GM18505 (cell line): ENCODE measurements around the gene CPD.

Experiments
- ATAC-seq: cut with Tn5 transposase; IDR thresholded peaks from one replicate; pipeline ENCODE4 v1.9.1; 2021; ENCODE audit not compliant: unreplicated experiment
- POLR2A ChIP-seq: IDR thresholded peaks from 4 replicates; pipeline ENCODE4 v1.6.1; 2011; ENCODE audit warnings: borderline replicate concordance; ENCODE audit not compliant: insufficient read depth, insufficient read length; ENCODE audit errors: extremely low read depth

Gene CPD

DNA sequence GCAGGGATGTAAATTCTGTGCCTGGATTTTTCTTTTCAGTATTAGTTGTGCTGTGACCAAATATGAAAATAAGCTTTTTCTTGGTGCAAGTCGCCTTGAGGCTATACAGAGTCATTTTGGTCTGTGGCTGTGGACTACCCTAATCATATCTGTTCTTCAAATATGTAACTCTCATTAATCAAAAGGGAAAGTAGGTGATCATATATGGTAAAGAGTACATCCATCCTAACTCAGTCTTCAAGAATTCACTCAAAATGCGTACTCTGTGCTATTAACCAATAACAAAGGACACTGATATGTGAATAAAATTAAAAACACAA, 2.6 kb downstream of the CPD start:
- ATAC-seq = no peak
- no peak for TF ChIP-seq POLR2A

GRCh38 chr17:30382345-30382744, 3.6 kb downstream of the CPD start:
- no peak for TF ChIP-seq POLR2A
- ATAC-seq = no peak

DNA sequence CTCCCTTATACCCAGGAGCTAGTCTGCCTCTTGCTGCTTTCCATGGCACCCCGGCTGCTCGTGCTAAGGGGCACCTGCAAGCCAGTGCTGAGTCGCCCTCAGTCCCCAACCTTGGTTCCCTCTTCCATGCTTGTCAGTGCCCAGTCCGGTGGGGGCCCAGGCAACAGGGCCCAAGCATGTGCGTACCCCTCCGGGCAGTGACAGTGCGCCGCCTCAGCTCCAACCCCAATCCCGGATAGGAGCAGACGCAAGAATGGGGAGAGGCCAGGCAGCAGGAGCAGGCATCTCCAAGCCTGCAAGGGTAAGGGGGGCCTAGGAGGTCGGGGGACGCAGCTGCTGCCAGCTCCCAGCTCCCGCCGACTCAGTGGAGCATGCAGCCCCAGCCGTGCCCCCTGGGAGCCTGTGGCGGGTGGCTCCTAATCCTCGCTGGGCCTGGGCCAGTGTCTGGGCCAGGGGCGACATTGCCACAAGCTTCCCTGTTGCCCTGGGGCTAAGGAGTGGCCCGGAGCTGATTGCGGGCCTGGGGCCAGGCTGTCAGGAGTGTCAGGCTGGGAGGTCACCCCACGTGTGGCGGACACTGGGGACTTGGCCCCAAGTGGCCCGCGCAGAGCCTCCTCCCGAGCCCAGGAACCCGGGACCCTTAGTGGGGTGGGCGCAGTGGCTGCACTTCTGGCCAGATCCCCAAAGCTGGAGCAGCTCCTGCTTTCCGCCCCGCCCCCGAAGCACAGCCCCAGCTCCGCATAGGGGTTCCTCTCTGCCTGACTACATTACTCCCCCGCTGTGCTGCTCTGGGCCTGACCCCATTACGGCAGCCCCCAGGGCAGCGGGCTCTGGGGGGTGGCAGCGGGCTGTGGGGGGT, 9.8 kb downstream of the CPD start:
- no peak for TF ChIP-seq POLR2A
- no peak for ATAC-seq

- ATAC-seq = no peak
- TF ChIP-seq POLR2A = no peak
Observed at GRCh38 chr17:30389756-30390300, 11.1 kb downstream of the CPD start.

DNA sequence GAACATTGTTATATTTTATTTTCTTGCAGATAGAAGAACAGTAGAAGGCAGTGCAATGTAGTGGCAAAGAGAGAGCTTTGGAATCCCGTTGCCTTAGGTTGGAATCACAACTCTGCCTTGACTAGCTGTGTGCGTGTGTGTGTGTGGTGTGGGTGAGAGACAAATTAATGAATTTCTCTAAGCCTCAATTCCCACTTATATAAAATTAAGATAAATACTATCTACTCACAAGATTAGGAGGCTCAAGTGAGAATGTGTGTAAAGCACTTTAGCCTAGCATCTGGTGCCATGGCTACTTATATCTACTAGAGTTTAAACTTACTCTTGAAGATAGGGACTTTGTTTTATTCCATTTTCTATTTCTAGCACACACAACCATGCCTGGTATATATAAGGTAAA, 12.8 kb downstream of the CPD start:
- ATAC-seq = no peak

GRCh38 chr17:30393491-30393890, 14.8 kb downstream of the CPD start:
- TF ChIP-seq POLR2A = no peak
- no peak for ATAC-seq

More for the DNA sequence above, 12.8 kb downstream of the CPD start:
- TF ChIP-seq POLR2A = no peak

- ATAC-seq = no peak
- TF ChIP-seq POLR2A = no peak
Observed at GRCh38 chr17:30393911-30394867, 15.5 kb downstream of the CPD start.

DNA sequence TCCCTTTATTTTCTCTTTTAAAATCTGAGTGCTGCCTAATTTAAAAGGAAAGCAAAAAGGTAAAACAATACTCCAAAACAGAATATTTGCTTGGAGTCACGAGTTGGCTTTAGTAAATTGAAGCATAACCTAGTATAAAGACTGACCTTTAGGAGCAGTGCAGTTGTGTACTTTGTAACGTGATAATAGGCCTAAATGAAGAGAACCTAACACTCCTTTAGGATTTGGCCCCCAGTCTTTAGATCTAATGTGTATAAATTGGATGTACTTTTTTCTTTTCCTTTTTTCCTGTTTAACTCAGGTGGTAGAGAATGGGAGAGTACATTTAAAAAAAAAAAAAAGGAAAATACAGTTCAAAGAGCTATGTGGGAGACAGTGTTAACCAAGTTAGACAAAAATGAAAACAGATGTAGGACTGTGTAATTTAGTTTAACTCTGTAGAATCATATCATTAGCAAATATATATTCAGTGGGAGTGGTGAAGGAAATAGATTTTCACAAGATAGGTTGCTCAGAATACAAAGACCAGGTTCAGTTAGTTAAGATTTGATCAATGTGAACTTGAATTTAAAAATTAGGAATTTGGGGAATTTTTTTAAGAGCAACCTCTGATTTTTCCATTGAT, 16.8 kb downstream of the CPD start:
- no peak for TF ChIP-seq POLR2A

GRCh38 chr17:30396129-30396528, 17.4 kb downstream of the CPD start:
- no peak for TF ChIP-seq POLR2A
- no peak for ATAC-seq

More for the DNA sequence above, 16.8 kb downstream of the CPD start:
- no peak for ATAC-seq

- no peak for ATAC-seq
Observed at GRCh38 chr17:30396612-30397011, 17.9 kb downstream of the CPD start.

DNA sequence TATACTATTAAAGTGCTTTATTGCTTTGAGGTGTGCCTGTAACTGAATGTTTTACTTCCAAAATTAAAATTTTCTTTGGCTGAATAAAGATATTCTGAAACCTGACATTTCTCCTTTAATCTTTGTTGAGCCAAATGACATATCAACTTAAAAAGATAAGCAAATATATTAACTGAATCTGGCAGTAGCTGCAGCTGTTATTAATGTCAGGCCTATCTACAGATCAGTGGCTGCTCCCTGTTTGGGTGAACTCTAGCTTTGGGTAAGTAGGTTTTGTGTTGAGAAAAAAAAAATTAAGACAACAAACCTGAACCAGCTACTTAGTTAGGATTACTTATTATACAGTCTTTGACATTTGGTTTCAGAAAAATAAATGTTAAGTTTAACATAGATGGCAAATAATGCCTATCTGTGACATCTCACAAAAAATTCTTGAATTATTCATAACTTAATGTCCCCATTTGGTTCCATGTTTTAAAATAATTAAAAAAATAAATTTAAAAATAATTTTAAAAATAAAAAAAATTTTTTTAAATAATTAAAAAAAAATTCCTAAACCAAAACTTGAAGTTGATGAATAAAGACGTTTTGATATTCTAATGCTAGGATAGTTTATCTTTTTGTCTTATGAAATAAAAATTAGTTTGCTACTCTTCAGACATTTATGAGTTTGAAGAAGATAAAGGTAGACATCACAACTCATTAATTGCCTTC, 19.8 kb downstream of the CPD start:
- no peak for ATAC-seq
- TF ChIP-seq POLR2A = no peak

More at GRCh38 chr17:30396612-30397011, 17.9 kb downstream of the CPD start:
- no peak for TF ChIP-seq POLR2A

GRCh38 chr17:30401097-30401496, 22.4 kb downstream of the CPD start:
- TF ChIP-seq POLR2A = no peak
- ATAC-seq = no peak
